Measurements from ENCODE around the gene MSI2.

MSI2 gene

DNA sequence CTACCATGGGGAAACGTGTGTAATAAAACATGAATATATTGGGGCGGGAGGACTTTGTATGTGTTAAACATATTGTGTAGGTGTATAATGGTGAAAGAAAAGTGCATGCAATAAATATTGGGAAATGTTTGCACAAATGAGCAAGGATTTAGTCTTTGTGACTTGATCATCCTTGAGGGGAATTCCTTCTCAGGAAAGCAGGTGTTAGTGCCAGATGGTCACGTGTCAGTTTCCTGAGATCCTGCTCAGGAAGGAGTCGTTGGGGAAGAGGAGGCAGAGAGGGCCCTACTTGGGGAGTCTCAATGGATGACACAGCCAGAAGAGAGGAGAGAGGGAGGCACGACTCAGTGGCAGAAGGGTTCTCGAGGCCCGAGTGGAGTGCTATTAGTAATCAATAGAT, 53.2 kb downstream of the MSI2 start:
- H3K36me3 ChIP-seq (ENCODE audit: low read length), result no peaks in the 10 kb centered on the region
- no peaks in the 10 kb centered on the region for H3K9me3 ChIP-seq (ENCODE audit: insufficient read depth, low read length)
- no peaks in the 10 kb centered on the region for H3K9me2 ChIP-seq (replicated peaks; ENCODE audit: insufficient read depth, low read length)
- H3K27me3 ChIP-seq (ENCODE audit: low read length), result no peaks in the 10 kb centered on the region
- H3F3A ChIP-seq (ENCODE audit: insufficient read depth), result no peaks in the 10 kb centered on the region
- no peak for TF ChIP-seq EZH2phosphoT487 (conservative IDR thresholded peaks at IDR 0.05; ENCODE audit: low read length)
- TF ChIP-seq, protein P1, sequence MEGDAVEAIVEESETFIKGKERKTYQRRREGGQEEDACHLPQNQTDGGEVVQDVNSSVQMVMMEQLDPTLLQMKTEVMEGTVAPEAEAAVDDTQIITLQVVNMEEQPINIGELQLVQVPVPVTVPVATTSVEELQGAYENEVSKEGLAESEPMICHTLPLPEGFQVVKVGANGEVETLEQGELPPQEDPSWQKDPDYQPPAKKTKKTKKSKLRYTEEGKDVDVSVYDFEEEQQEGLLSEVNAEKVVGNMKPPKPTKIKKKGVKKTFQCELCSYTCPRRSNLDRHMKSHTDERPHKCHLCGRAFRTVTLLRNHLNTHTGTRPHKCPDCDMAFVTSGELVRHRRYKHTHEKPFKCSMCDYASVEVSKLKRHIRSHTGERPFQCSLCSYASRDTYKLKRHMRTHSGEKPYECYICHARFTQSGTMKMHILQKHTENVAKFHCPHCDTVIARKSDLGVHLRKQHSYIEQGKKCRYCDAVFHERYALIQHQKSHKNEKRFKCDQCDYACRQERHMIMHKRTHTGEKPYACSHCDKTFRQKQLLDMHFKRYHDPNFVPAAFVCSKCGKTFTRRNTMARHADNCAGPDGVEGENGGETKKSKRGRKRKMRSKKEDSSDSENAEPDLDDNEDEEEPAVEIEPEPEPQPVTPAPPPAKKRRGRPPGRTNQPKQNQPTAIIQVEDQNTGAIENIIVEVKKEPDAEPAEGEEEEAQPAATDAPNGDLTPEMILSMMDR (IDR thresholded peaks at IDR 0.05; ENCODE audit: insufficient read depth, low read length, poor library complexity, severe bottlenecking), result no peak
- no peak overlapping the region for H3K27ac ChIP-seq (ENCODE audit: low read depth, low read length)
- no peak overlapping the region for H2AFZ ChIP-seq (ENCODE audit: low read depth, low read length, severe bottlenecking)
- no peak overlapping the region for H3K4me3 ChIP-seq (ENCODE audit: insufficient read depth, low read length, poor library complexity, severe bottlenecking)
- peaks cover 70% of the 10 kb centered on the region for H3K79me2 ChIP-seq (ENCODE audit: insufficient read depth, low read length)
- no peak overlapping the region for H3K9ac ChIP-seq (ENCODE audit: low read length)
- H4K20me1 ChIP-seq (ENCODE audit: low read depth, low read length), result peaks cover 3% of the 10 kb centered on the region; the same call in 1 of the 2 replicates
- no peak overlapping the region for H3K4me2 ChIP-seq (ENCODE audit: low read depth, low read length, poor library complexity, severe bottlenecking)

DNA sequence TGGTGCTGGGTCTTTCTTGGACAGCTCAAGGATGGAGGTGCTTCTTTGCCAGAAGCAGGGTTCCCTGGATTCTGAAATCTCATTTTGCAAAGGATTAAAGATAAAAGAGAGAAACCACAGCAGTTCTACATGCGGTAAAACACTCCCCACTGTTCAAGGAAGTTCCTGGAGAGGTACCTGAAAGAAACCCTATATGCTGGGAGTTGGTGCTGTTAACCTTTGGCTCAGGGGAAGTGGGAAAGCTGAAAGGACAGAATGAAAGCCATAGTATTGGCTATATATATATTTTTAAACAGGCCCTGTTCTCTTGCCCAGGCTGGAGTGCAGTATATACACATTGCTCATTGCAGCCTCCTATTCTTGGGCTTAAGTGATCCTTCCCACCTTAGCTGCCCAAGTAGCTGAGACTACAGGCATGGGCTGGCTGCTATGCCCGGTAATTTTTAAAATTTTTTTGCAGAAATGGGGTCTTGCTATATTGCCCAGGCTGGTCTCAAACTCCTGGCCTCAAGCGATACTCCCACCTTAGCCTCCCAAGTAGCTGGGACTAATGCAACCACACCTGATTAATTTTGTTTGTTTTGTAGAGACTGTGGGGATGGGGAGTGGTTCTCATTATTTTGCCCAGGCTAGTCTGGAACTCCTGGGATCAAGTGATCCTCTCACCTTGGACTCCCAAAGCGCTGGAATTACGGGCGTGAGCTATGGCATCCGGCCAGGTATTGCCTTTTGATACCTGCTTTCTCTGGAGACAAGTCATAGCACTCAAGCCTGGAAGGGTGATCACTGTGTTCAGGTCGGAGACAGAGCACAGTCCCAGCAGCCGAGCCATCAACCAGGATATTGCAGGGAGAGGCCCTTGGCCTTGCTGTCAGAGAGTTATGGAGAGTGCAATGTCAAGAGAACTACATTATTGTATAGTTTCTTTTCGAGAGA, 55.2 kb downstream of the MSI2 start:
- no peaks in the 10 kb centered on the region for H3K9me2 ChIP-seq (replicated peaks; ENCODE audit: insufficient read depth, low read length)
- no peak overlapping the region for H2AFZ ChIP-seq (ENCODE audit: low read depth, low read length, severe bottlenecking)
- H3K36me3 ChIP-seq (ENCODE audit: low read length), result no peaks in the 10 kb centered on the region
- peaks cover 3% of the 10 kb centered on the region; the same call in 1 of the 2 replicates for H4K20me1 ChIP-seq (ENCODE audit: low read depth, low read length)
- TF ChIP-seq, protein P1 (IDR thresholded peaks at IDR 0.05; ENCODE audit: insufficient read depth, low read length, poor library complexity, severe bottlenecking), result no peak
- no peak for TF ChIP-seq EZH2phosphoT487 (conservative IDR thresholded peaks at IDR 0.05; ENCODE audit: low read length)
- no peaks in the 10 kb centered on the region for H3F3A ChIP-seq (ENCODE audit: insufficient read depth)
- peaks cover 65% of the 10 kb centered on the region for H3K79me2 ChIP-seq (ENCODE audit: insufficient read depth, low read length)
- no peak overlapping the region for H3K27ac ChIP-seq (ENCODE audit: low read depth, low read length)
- no peak overlapping the region for H3K9ac ChIP-seq (ENCODE audit: low read length)
- H3K9me3 ChIP-seq (ENCODE audit: insufficient read depth, low read length), result no peaks in the 10 kb centered on the region
- H3K27me3 ChIP-seq (ENCODE audit: low read length), result no peaks in the 10 kb centered on the region
- no peak overlapping the region for H3K4me3 ChIP-seq (ENCODE audit: insufficient read depth, low read length, poor library complexity, severe bottlenecking)
- H3K4me2 ChIP-seq (ENCODE audit: low read depth, low read length, poor library complexity, severe bottlenecking), result no peak overlapping the region

DNA sequence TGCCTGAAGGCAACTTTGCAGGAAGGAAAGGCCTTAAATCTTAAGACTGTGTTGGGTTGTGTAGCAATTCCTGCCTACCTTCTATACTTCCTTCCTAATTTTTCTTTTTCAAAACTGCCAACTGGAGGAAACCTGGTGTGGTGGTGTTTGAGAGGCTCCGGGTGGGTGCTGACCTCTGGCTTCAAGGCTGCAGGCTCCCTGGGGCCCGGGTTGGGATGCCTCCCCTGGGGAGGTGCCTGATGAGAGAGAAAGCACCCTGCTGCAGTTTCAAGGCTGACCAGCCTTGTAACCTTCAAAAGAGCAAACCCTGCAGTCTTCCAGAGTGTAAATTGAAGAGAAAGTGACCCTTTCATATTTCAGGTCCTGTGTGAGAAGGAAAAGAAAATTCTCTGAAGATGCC, 55.9 kb downstream of the MSI2 start:
- Histone ChIP-seq H3K9ac (ENCODE audit: low read length) (no peak overlapping the region), H3K36me3 (ENCODE audit: low read length) (no peaks in the 10 kb centered on the region), H3K79me2 (ENCODE audit: insufficient read depth, low read length) (peaks cover 66% of the 10 kb centered on the region), H2AFZ (ENCODE audit: low read depth, low read length, severe bottlenecking) (no peak overlapping the region), H3K4me3 (ENCODE audit: insufficient read depth, low read length, poor library complexity, severe bottlenecking) (no peak overlapping the region), H3K9me2 (replicated peaks; ENCODE audit: insufficient read depth, low read length) (no peaks in the 10 kb centered on the region), H3K27me3 (ENCODE audit: low read length) (no peaks in the 10 kb centered on the region), H3K27ac (ENCODE audit: low read depth, low read length) (no peak overlapping the region), H3F3A (ENCODE audit: insufficient read depth) (no peaks in the 10 kb centered on the region), H4K20me1 (ENCODE audit: low read depth, low read length) (peaks cover 3% of the 10 kb centered on the region; the same call in 1 of the 2 replicates), H3K4me2 (ENCODE audit: low read depth, low read length, poor library complexity, severe bottlenecking) (no peak overlapping the region), H3K9me3 (ENCODE audit: insufficient read depth, low read length) (no peaks in the 10 kb centered on the region)
- TF ChIP-seq, protein P1 (IDR thresholded peaks at IDR 0.05; ENCODE audit: insufficient read depth, low read length, poor library complexity, severe bottlenecking), result no peak
- TF ChIP-seq EZH2phosphoT487 (conservative IDR thresholded peaks at IDR 0.05; ENCODE audit: low read length), result no peak

Measured in SU-DHL-6 (cell line).